Right ventricle myocardium inferior (tissue), 1 donor: ENCODE data around the gene HAGH. TPM values are rescaled to one million over a fixed set of nuclear protein-coding genes. Genes with fewer than 3 reads are reported as not detected.

ENCODE experiments used
- ATAC-seq: fragments of 200-7000 bp; cut with Tn5 transposase; one replicate; pipeline ENCODE4 v1.9.1; 2020; ENCODE audit warnings: mild to moderate bottlenecking, moderate library complexity
- DNase-seq: peaks from one replicate; pipeline ENCODE4 v3.0.0; 2021; ENCODE audit errors: missing footprints
- intact Hi-C: fragments of 100-400 bp; cut with DNase I; formaldehyde crosslinking; loops from one replicate; pipeline ENCODE4 v1.11.0; 2022
- total RNA-seq: library from RNA; stranded (reverse); fragmentation: NEBNext Ultra II Directional; extraction: Animal tissue kit (Norgen Biotek cat#: 25700); gene quantifications from one replicate; pipeline ENCODE4 v1.2.1, GENCODE V29; 2021
- donor health status: DM: no; HTN: yes; CAD: no; lungs with severe emphysema.

Gene HAGH
- total RNA-seq, 1 donor from 2014 or later, result 171 TPM

- DNase-seq (peak; percentile 93), ATAC-seq (peak; percentile 65)
- intact Hi-C loops, result no loop called here
Measured at GRCh38 chr16:1771188-1771863, 55.3 kb downstream of the HAGH start, which contains the start of gene NME3. TSS of gene NME3 (minus strand) at chr16:1771543. CDS start at chr16:1771534, 9 bp downstream.

DNA sequence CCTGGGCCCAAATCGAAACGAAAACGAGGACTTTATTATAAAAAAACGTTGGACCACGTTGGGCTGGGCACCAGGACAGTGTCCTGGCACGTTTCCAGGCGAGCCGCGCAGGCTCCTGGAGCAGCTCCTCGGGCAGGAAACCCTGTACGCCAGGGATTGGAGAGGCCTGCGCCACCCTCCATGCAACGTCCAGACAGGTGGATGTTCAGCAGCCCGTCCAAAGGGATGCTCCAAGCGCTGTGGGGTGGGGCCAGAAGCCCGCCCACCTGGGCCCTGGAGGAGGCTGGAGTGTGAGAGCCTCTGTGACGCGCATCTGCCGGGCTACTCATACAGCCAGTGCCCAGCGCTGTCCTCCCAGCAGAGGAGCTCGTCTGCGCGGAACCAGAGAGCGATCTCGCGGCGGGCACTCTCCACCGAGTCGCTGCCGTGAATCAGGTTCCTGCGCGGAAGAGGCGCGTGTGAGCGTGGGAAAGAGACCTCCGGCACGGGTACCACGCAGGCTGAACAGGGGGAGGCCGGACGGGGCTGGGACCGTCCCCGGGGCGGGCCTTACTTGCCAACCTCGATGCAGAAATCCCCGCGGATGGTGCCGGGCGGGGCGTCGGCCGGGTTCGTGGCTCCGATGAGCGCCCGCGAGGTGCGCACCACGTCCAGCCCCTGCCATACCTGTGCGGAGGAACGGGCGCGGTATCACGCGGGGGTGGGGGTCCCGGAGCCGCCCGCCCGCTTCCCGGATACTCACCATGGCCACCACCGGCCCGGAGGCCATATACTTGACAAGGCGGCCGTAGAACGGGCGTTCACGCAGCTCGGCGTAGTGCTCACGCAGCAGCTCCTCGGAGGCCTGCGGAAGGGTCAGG lies 56.1 kb downstream of the HAGH start:
- intact Hi-C loops, result no loop called here
- no peak for DNase-seq
- ATAC-seq, result peak; percentile 11

- intact Hi-C loops, result no loop called here
- no peak for DNase-seq
- ATAC-seq, result no peak
Measured at GRCh38 chr16:1769402-1770300, 57.0 kb downstream of the HAGH start.

DNA sequence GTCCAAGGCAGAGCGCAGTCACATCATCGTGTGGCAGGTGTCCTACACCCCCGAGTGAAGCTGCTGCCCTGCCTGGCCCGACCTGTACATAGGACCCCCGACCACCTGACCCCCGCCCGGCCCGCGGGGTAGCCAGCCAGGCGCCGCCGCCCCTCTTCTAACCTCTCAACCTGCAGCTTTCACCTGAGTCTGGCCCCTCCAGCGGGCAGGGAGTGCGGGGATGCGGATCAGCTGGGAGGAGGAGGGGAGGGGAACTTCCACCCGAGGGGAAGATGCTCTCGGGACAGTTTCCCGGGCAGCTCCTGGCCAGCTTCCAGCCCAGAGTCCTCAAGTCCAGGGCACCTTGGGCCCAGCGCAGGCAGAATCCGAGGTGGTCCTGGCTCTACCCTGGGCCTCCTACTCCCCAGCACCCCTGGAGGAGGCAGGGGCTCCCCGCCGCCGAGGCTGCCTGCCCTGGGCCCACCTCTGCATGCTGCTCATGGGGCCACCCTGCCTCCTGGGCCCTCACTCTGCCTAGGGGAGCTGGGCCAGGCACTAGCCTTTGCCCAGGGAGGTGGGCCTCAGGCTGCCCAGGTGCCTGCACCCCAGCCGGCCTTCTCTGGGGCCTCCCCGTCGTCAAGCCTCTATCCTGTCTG lies 57.7 kb downstream of the HAGH start:
- ATAC-seq (no peak), DNase-seq (no peak)
- intact Hi-C loops, result no loop called here

DNA sequence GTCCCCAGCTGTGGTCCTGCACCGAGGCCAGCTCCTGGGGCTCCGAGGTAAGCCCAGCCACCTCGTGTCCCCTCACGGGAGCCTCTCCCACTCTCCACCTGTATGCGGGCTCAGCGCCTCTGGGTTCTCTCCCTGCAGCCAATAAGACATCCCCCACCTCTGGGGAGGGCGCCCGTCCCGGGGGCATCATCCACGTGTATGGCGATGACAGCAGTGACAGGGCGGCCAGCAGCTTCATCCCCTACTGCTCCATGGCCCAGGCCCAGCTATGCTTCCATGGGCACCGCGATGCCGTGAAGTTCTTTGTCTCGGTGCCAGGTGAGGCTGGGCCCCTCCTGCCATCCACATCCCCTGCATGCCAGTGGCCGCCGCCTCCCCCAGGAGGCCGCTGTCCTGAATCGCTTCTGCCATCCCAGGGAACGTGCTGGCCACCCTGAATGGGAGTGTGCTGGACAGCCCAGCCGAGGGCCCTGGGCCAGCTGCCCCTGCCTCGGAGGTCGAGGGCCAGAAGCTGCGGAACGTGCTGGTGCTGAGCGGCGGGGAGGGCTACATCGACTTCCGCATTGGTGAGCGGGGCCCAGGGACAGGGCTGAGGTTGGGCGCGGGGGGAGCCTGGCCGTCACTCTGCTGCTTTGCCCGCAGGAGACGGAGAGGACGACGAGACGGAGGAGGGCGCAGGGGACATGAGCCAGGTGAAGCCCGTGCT lies 58.4 kb downstream of the HAGH start:
- no peak for ATAC-seq
- no peak for DNase-seq
- intact Hi-C loops, result no loop called here

- DNase-seq (no peak), ATAC-seq (no peak)
- intact Hi-C loops, result no loop called here
Measured at GRCh38 chr16:1767116-1767994, 59.3 kb downstream of the HAGH start.

GRCh38 chr16:1766701-1767100 lies 59.9 kb downstream of the HAGH start:
- intact Hi-C loops, result no loop called here
- no peak for DNase-seq
- no peak for ATAC-seq

GRCh38 chr16:1766231-1766630 lies 60.4 kb downstream of the HAGH start:
- intact Hi-C loops, result no loop called here
- ATAC-seq (no peak), DNase-seq (no peak)

GRCh38 chr16:1765826-1766225 lies 60.8 kb downstream of the HAGH start:
- DNase-seq (no peak), ATAC-seq (no peak)
- intact Hi-C loops, result no loop called here

DNA sequence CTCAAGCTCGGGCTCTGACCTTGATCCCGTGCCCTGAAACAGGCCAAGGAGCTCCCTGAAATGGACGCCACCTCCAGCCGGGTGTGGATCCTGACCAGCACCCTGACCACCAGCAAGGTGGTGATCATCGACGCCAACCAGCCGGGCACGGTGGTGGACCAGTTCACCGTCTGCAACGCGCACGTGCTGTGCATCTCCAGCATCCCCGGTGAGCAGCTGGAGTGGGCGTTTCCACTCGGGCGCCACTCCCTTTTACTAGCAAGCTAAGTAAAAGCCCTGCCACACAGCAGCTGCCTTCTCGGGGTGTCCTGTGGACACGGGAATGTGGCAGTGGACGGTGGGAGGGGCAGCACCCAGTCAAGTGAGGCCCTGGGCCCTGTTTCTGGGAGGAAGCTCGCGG lies 61.7 kb downstream of the HAGH start:
- ATAC-seq (no peak), DNase-seq (no peak)
- intact Hi-C loops, result no loop called here

DNA sequence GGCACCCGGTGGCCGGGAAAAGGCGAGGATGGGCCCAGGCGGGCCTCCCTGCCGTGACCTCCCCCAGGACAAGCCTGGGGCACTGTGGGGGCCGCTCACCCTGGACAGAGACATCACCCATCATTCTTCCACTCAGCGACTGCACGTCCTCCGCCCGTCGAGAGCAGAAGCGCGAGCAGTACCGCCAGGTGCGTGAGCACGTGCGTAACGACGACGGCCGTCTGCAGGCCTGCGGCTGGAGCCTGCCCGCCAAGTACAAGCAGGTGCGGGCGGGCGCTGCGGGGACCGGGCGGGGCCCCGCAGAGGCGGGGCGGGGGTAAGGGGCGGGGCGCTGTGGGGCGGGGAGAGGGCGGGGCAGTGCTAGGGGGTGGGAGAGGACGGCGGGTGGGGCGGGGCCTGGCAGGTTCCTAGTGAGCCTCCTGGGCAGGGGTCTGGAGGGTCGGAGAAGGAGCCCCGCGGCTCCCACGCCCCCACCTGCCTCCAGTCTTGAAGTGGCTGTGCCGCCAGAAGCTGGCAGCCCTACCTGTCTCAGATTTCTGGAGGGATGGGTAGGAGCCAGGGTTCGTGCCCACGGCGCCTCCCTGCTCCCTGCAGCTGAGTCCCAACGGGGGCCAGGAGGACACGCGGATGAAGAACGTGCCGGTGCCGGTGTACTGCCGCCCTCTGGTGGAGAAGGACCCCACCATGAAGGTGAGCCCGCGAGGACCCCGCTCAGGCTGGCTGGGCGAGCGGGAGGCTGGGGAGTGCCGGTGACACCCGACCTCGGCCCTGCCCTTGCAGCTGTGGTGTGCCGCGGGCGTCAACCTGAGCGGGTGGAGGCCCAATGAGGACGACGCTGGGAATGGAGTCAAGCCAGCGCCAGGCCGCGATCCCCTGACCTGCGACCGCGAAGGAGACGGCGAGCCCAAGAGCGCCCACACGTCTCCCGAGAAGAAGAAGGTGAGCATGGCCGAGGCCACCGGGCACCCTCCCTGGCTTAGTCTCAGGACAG lies 62.8 kb downstream of the HAGH start:
- no peak for DNase-seq
- intact Hi-C loops, result no loop called here
- peak; percentile 10 for ATAC-seq

GRCh38 chr16:1762879-1763520 lies 63.6 kb downstream of the HAGH start:
- ATAC-seq, result no peak
- intact Hi-C loops, result no loop called here
- DNase-seq, result no peak

DNA sequence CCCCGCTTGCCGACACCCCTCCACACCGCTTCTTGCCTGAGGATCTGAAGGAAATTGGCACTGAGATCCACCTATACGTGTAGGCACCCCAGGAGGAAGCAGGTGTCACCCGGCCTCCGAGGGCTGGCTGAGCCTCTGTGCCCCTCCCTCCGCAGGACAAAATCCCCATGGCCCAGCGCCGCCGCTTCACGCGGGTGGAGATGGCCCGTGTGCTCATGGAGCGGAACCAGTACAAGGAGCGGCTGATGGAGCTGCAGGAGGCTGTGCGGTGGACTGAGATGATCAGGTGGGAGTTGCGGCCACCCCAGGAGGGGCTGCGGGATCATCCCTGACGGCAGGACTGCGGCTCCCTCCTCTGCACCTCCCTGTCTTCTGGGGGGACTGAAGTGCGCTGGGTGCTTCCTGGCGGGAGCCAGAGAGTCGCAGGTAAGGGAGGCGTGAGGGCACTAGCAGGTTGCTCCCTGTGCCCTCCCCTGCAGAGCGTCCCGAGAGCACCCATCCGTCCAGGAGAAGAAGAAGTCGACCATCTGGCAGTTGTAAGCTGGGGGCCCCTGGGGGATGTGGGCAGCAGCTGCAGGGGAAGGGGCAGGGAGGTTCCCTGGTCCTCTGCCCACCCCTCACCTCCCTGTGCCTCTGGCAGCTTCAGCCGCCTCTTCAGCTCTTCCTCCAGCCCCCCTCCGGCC lies 64.3 kb downstream of the HAGH start:
- ATAC-seq, result no peak
- no peak for DNase-seq
- intact Hi-C loops, result no loop called here

DNA sequence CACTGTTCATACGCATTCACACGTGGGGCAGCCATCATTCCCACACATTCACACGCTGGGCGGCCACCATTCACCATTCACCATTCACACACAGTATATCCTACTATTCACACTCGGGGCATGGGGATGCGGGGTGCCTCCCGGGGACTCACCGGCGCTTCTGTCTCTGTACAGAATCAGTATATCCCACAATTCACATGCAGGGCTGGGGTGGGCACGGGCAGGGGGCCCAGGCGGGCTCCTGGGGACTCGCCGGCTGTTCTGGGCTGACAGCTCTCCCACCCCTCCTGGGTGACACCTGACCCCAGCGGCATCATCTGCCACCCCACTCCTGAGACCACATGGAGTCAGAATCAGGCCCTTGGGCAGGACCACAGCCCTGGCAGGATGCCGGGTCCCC lies 64.9 kb downstream of the HAGH start:
- no peak for ATAC-seq
- no peak for DNase-seq
- intact Hi-C loops, result no loop called here

- intact Hi-C loops, result no loop called here
- no peak for ATAC-seq
- DNase-seq, result no peak
Measured at GRCh38 chr16:1760911-1761310, 65.7 kb downstream of the HAGH start.
